Activated gamma-delta T cell treated with Interleukin-2 at 50 U/mL for 16 hours (primary cell): ENCODE data around the gene ACBD7.

Experiments used
- DNase-seq: peaks from one replicate; pipeline ENCODE4 v3.0.0-alpha.2; 2020

The ACBD7 gene

DNA sequence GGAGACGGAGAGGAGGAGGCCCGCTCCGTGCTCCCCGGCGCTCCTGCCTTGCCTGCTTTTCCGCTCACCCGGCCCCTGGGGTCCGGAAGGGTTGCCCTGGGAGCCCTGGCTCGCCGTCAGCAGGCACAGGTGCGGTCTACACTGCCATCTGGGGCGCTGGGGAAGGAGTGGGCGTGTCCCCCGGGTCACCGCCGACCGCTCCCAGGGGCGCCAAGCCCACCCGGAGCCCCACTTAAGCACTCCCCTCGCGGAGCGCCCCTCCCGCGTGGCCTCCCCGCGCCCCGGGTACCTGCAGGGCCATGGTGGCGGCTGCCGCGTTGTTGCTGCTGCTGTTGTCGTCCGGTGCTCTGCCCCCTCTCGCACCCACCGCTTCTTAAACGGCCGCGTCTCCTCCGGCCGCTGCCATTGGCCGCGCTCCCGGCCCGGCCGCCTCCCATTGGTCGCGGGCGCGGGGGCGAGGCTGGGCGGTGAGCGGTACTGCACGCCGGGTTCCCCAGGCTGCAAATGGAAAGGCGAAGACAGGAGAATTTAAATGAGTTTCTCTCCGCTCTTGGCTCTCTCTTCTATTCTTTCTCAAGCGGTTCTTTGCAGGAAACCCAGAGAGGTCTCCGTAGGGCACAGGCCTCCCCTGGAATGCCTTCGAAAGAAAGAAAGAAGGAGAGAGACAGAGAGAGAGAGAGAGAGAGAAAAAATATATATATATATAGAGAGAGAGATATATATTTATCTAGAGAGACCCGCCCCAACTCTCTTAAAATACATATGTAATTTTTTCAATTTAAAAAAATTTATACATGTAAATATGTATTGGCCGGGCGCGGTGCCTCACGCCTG, at the start of gene ACBD7:
Gene ACBD7, minus strand, starts transcription at position 349 of the 834 bp plus-strand sequence. Its CDS starts 48 bp downstream, at position 301.
- peak; percentile 75 for DNase-seq

DNA sequence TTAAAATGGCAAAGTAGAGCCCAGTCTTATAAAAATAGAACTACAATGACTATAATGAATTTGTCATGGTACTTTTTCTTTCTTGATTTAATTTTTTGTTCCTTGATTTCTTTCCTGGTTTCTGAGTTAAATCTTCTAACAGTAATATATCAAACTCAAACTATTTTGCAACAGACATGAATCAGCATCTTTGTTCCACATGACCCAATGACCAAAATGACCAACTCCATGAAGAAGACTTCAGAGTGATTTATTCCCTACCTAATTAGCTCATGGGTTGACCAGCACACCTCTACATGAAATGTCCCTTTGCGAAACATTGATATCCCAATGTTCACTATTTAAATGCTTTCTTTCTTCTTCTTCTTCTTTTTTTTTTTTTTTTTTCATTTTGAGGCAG, 49.1 kb upstream of the ACBD7 start:
- no peak for DNase-seq

DNA sequence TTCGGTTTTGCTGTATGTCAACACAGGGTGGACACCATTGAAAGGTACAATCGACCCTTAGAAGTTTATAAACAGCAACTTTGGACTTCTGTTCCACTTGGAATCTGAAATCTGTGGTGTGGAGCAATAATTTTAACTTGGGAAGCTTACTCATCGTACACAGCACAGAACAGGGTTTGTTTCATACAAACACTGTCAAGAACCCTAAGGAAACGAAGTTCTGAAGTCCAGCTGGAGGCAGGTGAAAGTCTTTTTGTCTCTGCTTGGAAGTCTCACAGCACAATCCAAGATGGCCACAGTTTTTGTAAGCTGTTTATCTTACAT, 48.4 kb upstream of the ACBD7 start:
- no peak for DNase-seq

GRCh38 chr10:15136129-15137035, 47.8 kb upstream of the ACBD7 start:
- DNase-seq, result no peak

DNA sequence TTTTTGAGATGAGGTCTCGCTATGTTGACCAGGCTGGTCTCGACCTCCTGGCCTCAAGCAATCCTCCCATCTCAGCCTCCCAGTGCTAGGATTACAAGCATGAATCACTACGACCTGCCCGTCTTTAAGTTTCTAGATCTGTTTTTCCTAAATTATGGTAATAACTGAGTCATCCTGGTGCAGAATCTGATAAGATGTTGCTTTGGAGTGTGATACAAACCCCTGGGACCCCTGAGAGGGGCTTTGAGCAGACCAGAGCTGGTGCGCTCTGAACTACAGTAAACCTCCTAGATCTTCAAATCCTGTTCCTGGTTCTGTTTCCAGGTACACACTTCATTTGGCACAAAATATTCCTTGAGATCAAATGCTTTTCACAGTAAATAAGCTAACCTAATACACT, 42.8 kb upstream of the ACBD7 start:
- no peak for DNase-seq

GRCh38 chr10:15124908-15125307, 36.3 kb upstream of the ACBD7 start:
- DNase-seq, result no peak

DNA sequence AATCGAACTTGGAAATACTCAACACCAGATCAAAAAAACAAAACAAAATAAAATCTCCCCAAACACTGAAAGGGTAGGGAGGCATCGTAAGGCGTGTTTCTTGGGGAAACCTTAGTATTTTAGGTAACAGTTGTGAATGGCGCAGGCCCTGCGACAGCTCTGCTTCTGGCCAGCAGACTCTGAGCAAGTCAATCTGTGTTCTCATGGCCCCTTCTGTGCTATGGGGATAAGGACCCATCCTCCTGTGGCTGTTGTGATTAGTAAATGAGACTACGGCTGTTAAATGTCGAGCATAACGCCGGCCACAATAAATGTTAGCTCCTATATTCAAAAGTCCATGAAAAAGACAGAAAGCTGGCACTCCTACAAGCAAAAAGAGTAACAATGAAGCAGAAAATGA, 35.6 kb upstream of the ACBD7 start:
- no peak for DNase-seq

DNA sequence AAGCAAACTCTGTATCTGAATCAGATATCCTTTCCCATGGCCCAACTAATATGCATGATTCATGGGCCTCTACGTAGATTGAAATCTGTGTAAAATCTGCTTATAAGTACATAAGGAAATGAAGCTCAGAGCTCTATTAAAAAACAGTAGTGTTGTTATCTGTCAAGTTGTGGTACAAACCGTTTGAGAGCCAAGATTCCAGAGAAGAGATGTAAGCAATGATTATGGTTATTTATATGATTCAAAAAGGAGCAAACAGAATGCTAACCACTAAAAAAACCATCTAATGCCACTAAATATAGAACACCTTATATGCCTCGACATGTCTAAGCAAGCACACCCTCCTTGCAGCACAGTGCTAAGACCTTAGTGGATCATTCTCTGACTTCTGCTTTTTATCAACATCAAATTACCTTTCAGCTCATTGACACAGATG, 35.2 kb upstream of the ACBD7 start:
- DNase-seq, result no peak

DNA sequence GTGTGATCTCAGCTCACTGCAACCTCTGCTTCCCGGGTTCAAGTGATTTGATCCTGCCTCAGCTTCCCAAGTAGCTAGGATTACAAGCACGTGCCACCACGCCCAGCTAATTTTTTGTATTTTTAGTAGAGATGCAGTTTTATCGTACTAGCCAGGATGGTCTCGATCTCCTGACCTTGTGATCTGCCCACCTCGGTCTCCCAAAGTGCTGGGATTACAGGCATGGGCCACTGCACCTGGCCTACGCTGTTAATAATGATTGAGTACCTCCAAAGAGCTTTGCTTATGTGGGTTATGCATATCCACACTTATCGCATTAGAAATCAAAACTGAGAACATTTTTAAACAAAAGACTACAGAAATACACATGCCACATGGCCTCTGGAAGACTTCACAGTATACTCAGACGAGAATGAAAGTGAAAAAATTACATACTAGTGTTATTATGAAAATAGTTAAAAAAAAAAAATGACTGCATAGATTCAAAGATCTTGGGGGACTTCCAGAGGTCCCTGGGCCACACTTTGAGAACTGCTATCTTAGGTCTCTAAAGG, 34.0 kb upstream of the ACBD7 start:
- no peak for DNase-seq

- no peak for DNase-seq
Measured at GRCh38 chr10:15121707-15122106, 33.1 kb upstream of the ACBD7 start.

GRCh38 chr10:15120523-15120922, 31.9 kb upstream of the ACBD7 start:
- DNase-seq, result no peak

DNA sequence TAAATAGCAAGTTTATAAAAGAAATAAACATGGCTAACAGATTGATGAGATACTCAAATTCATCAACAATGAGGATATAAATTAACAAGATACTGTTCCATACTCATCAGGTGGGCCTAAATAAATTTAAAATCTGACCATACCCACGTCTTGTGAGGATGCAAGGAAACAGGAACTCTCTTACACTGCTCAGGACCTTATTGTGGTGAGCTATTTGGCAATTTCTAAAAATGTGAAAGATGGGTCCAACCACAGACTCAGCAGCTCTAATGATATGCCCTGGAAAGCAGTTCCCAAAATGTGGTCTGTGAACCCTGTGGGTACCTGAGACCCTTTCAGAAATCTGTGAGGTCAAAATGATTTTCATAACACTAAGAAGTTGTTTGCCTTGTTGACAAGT, 30.0 kb upstream of the ACBD7 start:
- DNase-seq, result no peak

- DNase-seq, result no peak
Measured at GRCh38 chr10:15116225-15116624, 27.6 kb upstream of the ACBD7 start.

DNA sequence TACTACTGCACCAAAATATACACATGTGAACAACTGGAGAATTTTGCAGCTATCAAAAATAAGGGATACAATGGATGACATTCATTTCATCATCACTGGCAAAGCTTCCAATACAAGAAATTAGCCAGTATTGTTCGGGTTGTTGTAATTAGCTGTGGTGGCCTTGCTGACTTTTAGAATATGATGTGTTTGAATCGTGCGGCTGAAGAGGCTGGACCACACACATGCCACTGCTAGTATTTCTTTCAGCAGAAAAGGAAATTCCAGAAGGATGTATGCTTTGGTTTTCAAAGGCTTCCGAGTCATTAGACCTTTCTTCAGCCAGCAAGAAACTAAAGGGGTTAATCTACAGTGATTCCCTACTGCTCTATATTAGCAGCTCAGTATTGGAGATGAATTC, 25.2 kb upstream of the ACBD7 start:
- DNase-seq, result no peak

DNA sequence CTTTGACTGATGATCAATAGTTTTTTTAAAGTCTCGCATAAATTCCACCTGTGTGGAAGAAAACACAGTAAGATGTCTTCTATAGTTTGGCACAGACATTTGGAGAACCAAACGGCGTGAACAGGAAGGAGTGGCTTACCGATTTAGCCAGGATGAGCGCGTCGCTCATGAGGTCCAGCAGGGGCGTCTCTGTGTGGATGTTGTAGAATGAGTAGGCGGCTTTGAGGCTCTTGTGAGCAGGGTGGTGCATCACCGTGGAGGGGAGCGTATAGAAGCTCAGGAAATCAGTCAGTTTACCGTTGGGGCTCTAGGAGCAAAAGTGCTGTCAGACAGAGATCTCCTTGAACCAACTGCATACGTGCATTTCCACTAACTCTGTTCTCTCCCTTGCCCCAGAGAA, 24.1 kb upstream of the ACBD7 start:
- DNase-seq, result no peak

DNA sequence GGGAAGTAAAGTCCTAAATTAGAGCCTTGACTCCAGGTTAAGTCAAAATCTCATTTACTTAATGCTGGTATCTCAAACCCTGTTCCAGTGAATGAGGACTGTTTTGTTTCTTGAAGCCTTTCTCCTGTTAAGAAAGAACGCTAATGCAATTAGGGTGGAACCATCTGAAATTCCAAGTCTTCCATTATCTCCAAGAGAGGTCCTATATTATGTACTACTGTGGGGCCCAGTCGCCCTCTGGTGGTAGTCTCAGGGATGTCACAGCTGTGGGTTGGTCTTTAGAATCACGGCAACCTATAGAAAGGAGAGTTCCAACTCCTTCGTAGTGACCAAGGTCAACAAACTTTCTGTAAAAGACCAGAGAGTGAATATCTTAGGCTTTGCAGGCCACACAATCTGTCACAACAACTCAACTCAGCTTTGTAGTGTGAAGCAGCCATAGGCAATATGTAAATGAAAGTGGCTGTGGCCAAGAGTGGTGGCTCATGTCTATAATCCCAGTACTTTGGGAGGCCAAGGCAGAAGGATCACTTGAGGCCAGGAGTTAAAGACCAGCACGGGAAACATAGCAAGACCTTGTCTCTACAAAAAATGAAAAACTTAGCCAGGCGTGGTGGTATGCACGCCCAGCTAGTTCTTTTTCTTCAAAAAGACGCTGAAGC, 17.9 kb upstream of the ACBD7 start:
- DNase-seq, result peak; percentile 67

- DNase-seq, result no peak
Measured at GRCh38 chr10:15103513-15103912, 14.9 kb upstream of the ACBD7 start.

DNA sequence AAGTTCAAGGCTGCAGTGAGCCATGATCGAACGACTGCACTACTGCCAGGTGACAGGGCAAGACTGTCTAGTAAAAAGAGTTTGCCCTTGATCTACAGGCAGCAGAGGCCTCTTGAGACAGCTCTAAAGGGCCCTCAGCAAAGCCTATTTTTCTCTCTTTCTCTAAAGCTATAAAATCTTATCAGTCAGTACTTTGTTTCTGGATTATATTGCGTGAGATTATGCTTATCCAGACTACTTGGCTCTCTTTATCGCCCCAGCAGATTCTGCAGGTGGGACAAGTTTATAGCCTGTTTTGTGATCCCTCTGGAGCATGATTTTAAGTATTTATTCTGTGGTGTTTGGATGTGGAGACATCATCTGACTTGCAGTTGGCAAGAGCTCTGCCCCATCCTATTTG, 11.3 kb upstream of the ACBD7 start:
- DNase-seq, result no peak

GRCh38 chr10:15097011-15097812, 8.6 kb upstream of the ACBD7 start, which contains the start of gene RPP38:
TSS of gene RPP38 (plus strand) at chr10:15097355. CDS start at chr10:15103315, 5,960 bp downstream.
- peak; percentile 95 for DNase-seq

DNA sequence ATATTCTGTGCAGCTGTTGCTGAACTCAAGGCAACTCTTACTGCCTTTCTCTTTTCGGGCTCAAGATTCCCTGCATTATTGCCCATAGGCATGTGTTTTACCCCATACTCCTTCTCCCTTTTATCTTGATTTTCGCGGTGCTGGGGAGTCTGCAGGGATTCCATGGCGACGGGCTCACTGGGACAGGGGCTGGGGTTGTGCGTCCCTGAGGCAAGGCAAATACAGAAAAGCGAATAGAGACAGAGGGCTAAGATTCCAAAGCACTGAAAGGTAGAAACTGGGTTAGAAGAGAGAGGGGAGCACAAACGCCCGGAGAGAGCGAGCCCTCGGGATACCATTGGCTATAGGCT, 8.1 kb upstream of the ACBD7 start:
- DNase-seq, result no peak

DNA sequence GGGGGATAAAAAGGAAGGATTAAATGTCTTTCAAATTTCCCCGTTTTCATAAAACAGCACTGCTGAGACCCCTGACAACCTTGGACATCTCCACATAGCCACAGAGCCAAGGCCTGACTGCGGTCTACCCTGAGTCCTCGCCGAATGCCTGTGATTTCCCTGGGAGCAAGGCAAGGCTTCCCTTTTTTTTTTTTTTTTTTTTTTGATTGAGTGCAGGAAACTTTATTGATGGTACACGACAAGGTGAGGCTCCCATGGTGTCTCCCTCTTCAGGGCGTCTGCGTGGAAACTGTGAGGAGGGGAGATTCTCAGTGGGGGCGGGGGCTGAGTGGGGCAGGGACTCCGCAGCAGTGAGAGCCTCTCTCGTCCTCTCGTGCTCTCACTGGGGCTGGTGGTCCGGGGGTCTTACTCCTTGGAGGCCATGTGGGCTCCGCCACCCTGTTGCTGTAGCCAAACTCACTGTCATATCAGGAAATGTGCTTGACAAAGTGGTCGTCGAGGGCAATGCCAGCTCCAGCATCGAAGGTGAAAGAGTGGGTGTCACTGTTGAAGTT, 4.4 kb upstream of the ACBD7 start:
- no peak for DNase-seq

DNA sequence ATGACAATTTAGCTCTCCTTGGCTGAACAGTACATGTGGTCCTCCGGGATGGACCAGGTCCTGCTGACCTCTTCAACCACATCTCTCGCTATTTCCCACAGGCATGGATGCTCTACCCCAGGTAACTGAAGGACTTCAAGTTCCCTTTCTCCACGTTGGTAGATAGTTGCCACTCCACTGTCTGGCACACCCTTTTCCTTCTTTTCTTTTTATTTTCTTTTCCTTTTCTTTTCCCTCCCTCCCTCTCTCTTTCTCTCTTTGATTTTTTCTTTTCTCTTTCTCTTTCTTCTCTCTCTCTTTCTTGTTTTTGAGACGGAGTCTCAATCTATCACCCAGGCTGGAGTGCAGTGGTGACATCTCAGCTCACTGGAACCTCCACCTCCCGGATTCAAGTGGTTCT, 2.8 kb upstream of the ACBD7 start:
- DNase-seq, result no peak
